Epithelial cell of proximal tubule (primary cell): ENCODE data around the gene PECR. TPM values are rescaled to one million over a fixed set of nuclear protein-coding genes. Genes with fewer than 3 reads are reported as not detected.
A peak's percentile ranks its signal among the peaks of the same experiment; 100 is the strongest.

ENCODE experiments used
- DNase-seq: peaks from one replicate; pipeline ENCODE4 v3.0.0-alpha.2; 2011; ENCODE audit warnings: low read depth
- H3K4me3 ChIP-seq: 2 replicates; pipeline ENCODE4 v1.5.1; 2011; ENCODE audit warnings: low read depth, mild to moderate bottlenecking, low read length
- total RNA-seq: library from RNA; depleted of rRNA; stranded (reverse); fragments of >200 nt; gene quantifications from 2 replicates; pipeline ENCODE4 v1.2.3, GENCODE V29; 2015
- TF ChIP-seq, protein P1 (sequence below): conservative IDR thresholded peaks from 2 replicates; pipeline ENCODE4 v1.5.1; 2012; ENCODE audit warnings: low read depth, mild to moderate bottlenecking, low read length

Gene PECR
- total RNA-seq, 1 donor from 2014 or later: 16.7 TPM

DNA sequence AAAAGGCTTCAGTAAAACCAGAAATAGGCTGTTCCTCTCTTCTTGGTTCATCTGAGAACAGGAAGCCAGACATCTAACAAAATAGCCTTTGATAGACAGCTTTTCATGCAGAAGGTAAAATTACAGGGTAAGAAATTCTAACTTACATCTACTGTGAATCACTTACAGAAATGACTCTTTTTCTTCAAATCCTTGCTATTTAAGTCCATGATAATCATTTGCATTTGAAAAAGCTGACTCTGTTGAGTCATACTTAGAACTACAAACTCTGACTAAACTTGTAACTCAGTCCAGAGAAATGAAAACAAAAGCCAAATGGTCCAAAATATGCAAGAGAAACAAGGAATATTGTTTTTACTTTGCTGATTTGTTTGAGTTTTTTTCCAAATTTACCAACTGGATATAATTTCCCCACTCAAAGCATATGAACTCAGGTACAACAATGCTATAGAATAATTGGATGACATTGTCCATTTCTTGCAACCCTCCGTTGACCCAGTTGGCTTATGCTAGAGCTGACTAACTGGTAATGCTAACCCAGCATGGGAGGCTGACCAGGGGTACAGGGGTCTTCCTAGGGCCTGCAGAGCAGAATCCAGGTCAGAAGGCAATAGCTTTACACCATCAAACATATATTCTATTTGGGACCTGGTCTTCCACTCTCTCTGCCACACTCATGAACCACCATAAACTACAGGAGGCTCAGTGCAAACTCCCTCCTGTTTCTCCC is 49.5 kb downstream of the PECR start:
- TF ChIP-seq, protein P1, sequence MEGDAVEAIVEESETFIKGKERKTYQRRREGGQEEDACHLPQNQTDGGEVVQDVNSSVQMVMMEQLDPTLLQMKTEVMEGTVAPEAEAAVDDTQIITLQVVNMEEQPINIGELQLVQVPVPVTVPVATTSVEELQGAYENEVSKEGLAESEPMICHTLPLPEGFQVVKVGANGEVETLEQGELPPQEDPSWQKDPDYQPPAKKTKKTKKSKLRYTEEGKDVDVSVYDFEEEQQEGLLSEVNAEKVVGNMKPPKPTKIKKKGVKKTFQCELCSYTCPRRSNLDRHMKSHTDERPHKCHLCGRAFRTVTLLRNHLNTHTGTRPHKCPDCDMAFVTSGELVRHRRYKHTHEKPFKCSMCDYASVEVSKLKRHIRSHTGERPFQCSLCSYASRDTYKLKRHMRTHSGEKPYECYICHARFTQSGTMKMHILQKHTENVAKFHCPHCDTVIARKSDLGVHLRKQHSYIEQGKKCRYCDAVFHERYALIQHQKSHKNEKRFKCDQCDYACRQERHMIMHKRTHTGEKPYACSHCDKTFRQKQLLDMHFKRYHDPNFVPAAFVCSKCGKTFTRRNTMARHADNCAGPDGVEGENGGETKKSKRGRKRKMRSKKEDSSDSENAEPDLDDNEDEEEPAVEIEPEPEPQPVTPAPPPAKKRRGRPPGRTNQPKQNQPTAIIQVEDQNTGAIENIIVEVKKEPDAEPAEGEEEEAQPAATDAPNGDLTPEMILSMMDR: no peak
- no peak overlapping the region for H3K4me3 ChIP-seq
- DNase-seq: no peak

DNA sequence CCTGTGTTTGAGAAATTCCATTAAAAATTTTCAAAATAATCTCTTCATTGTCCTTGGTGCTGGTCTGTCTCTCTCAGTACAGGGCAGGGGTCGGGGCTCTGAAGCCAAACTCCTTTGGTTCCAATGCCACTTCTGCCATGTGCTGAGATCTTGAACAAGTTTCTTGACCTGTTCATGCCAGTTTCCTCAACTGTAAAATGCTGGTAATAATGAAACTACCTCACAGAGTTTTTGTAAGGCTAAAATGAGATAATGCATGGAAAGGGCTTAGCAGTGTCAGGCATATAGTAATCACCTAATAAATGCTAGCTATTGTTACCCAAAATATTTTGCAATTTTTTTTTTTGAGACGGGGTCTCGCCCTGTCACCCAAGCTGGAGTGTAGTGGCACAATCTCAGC is 51.4 kb downstream of the PECR start:
- H3K4me3 ChIP-seq: no peak overlapping the region
- DNase-seq: no peak
- TF ChIP-seq, protein P1: no peak

DNA sequence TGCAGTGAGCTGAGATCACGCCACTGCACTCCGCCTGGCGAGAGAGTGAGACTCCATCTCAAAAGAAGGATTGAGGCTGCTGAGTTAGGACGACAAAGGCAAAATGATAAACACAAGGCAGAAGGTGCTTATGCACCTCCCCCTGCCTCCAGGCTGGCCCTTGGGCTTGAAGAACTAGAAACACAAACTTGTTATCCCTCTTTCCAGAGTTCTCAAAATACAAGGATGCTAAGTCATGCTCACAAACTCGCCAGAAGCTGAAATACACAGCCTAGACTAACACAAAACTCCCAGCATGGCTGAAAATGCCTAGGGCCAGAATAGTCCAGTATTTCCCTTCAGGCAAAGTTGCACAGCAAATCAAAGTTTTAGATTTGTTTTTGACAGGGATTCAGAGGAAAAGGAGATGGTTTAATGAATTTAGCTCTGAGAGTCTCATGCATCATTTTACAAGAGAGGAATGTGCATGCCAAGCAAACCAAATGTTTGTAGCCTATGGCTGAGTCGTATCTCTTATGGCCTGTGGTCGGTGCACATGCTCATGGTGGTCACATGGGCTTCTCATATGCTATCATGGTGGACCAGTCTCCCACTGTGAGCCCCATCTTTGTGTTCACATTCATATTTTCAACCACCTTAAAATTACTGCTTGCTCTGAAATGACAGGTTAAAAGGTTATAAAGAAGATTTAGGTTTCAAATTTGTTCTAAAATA is 52.0 kb downstream of the PECR start:
- no peak overlapping the region for H3K4me3 ChIP-seq
- DNase-seq: no peak
- TF ChIP-seq, protein P1: no peak

DNA sequence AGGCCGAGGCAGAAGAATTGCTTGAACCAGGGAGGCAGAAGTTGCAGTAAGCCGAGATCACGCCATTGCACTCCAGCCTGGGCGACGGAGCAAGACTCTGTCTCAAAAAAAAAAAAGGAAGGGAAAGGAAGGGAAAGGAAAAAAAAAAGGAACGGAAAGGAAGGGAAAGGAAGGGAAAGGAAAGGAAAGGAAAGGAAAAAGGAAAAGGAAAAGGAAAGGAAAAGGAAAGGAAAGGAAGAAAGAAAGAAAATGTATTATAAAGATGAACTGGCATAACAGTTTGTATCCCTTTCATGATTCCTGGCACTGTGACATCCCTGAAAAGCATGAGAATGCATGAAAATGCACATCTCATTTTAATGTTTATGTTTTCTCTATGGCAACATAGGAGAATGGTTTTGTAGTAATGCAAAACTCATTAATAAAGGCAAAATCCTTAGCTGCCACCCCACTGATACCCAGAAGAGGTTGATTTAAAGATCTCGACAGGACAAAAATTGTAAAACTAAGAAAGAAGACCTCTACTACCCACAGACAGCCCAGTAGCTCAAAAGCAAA is 56.8 kb downstream of the PECR start:
- no peak for DNase-seq
- TF ChIP-seq, protein P1: no peak

DNA sequence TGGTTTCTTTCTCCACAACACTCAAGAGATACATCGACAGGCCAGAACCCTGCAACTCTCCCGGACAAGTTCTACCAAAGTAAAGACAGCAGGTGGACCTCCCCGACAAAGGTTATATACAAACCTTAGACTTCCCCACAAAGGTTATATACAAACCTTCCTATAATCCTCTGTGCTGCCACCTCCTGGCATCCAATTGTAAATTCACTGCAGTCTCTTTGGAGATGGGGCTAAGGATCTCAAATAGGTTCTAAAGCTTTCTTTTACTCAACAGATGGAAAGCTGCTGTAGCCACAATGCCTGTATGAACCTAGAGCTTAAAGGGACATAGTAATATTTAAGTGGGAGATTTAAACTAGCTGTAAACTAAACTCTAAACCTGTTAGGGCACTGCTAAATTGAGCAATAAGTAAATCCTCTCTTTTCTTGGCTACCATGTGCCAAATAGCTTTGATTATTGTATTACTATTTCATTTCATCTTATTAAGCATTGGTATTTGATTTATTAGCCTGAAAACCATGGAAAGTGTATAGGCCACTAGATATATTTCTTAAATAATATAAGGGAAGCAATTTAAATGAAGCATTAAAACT is 58.5 kb downstream of the PECR start:
- no peak overlapping the region for H3K4me3 ChIP-seq
- TF ChIP-seq, protein P1: peak; percentile 77
- no peak for DNase-seq

More for the DNA sequence above, 56.8 kb downstream of the PECR start:
- H3K4me3 ChIP-seq: no peak overlapping the region

DNA sequence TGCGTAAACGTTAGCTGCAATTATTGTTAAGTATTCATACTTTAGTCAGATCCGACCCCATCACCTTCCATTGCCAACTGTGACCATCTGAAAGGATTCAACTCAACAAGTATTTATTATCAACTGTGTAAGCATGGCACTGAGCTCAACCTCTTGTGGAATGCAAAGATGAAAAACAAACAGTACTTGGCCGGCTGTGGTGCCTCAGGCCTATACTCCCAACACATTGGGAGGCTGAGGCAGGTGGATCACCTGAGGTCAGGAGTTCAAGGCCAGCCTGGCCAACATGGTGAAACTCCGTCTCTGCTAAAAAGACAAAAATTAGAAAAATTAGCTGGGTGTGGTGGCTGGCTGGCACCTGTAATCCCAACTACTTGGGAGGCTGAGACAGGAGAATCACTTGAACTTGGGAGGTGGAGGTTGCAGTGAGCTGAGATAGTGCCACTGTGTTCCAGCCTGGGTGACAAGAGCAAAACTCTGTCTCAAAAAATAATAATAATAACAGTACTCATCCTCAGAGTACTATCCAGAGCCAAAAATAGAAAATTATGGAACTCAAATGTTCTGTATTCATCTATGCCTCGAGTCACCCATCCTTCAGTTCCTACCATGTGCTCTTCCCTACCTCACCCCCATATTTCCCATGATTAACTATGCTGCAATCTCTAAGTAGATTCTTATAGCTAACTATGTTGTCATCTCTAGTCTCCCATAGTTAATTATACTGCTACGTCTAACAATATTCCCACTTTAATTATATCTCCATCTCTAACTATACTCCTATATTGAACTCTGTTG is 59.6 kb downstream of the PECR start:
- no peak for DNase-seq
- H3K4me3 ChIP-seq: no peak overlapping the region
- TF ChIP-seq, protein P1: no peak
